ENCODE data around the gene DMBX1. TPM values are rescaled to one million over a fixed set of nuclear protein-coding genes. Genes with fewer than 3 reads are reported as not detected.

Gene DMBX1
- total and polyA plus RNA-seq, 9 of the 15 experiments (the other 6 are each of a cell fraction or from before 2014, with no cell fraction given), result 0.25 to 4.3 (median 1.0) TPM

GRCh38 chr1:46442317-46443161 lies 47.1 kb upstream of the DMBX1 start (continued):
- TF ChIP-seq CREB3L1 (IDR thresholded peaks at IDR 0.05; ENCODE audit: borderline replicate concordance, low read depth) (peak; percentile 84), ZNF507 (tag; conservative IDR thresholded peaks at IDR 0.05) (no peak), ERF (CRISPR knock-in tag; IDR thresholded peaks at IDR 0.05) (no peak), RCOR1 (IDR thresholded peaks at IDR 0.05; ENCODE audit: borderline replicate concordance in 1 of 2, low read depth in 2 of 2, low read length in 2 of 2) (peak; percentile 3 to 87), EHMT2 (IDR thresholded peaks at IDR 0.05) (peak; percentile 79), RBM14 (IDR thresholded peaks at IDR 0.05; ENCODE audit: borderline replicate concordance, insufficient read depth, low read depth, low read length) (no peak), TAL1 (IDR thresholded peaks at IDR 0.05) (peak; percentile 81), KDM2B (CRISPR knock-in tag; IDR thresholded peaks at IDR 0.05) (no peak), POLR2B (IDR thresholded peaks at IDR 0.05; ENCODE audit: low read depth, partially characterized antibody) (peak; percentile 48), ZNF347 (CRISPR knock-in tag; IDR thresholded peaks at IDR 0.05; ENCODE audit: low read depth) (no peak), HINFP (tag; conservative IDR thresholded peaks at IDR 0.05; ENCODE audit: low read depth) (peak; percentile 47), ZKSCAN1 (IDR thresholded peaks at IDR 0.05; ENCODE audit: low read depth, low read length) (peak; percentile 75), YBX1 (IDR thresholded peaks at IDR 0.05) (no peak), ATF3 (IDR thresholded peaks at IDR 0.05) (peak; percentile 73), ATF3 (CRISPR knock-in tag; conservative IDR thresholded peaks at IDR 0.05) (peak; percentile 57; the same call in 1 of the 2 replicates), GATA2 (CRISPR knock-in tag; IDR thresholded peaks at IDR 0.05) (peak; percentile 85), ARID2 (IDR thresholded peaks at IDR 0.05) (no peak), ZNF707 (CRISPR knock-in tag; conservative IDR thresholded peaks at IDR 0.05) (no peak), E2F1 (CRISPR knock-in tag; IDR thresholded peaks at IDR 0.05) (peak; percentile 91)
